MCF 10A (cell line): ENCODE measurements around the gene TFIP11. TPM values are rescaled to one million over a fixed set of nuclear protein-coding genes. Genes with fewer than 3 reads are reported as not detected.

Experiments used
- BruUV-seq: library from RNA; stranded (reverse); fragments of 400-500 nt; replicated peaks from 2 replicates; lab custom pipeline; 2021; lab: Mats Ljungman, UMichigan
- CTCF ChIA-PET: fragments of 300-600 bp; sonication (Branson Sonifier 250); formaldehyde crosslinking; extraction: SDS; loops from one replicate; lab custom pipeline; 2021; ENCODE audit warnings: antibody characterized with exemption, inconsistent platforms; lab: Yijun Ruan, JAX
- POLR2A ChIA-PET: fragments of 300-600, 350-650 bp; sonication (Branson Sonifier 250); formaldehyde crosslinking; extraction: SDS; loops from one replicate; lab custom pipeline; 2020; ENCODE audit warnings: antibody characterized with exemption, inconsistent platforms; lab: Yijun Ruan, JAX
- DNase-seq: peaks from one replicate; pipeline ENCODE4 v3.0.0-alpha.2; 2018; ENCODE audit not compliant: unreplicated experiment
- H3K27ac Mint-ChIP-seq: one replicate; pipeline ENCODE4 v1.8.0; 2022; ENCODE audit warnings: mild to moderate bottlenecking, low read depth, mixed read lengths; ENCODE audit not compliant: unreplicated experiment
- H3K27me3 Mint-ChIP-seq: one replicate; pipeline ENCODE4 v1.8.0; 2022; ENCODE audit warnings: mixed read lengths; ENCODE audit not compliant: insufficient read depth, unreplicated experiment
- H3K36me3 Mint-ChIP-seq: one replicate; pipeline ENCODE4 v1.8.0; 2022; ENCODE audit warnings: mild to moderate bottlenecking, moderate library complexity, mixed read lengths; ENCODE audit not compliant: insufficient read depth, unreplicated experiment
- H3K4me1 Mint-ChIP-seq: one replicate; pipeline ENCODE4 v1.8.0; 2022; ENCODE audit warnings: mixed read lengths; ENCODE audit not compliant: insufficient read depth, unreplicated experiment
- H3K4me3 Mint-ChIP-seq: one replicate; pipeline ENCODE4 v1.8.0; 2022; ENCODE audit warnings: mild to moderate bottlenecking, moderate library complexity, mixed read lengths; ENCODE audit not compliant: unreplicated experiment
- H3K9me3 Mint-ChIP-seq: one replicate; pipeline ENCODE4 v1.8.0; 2022; ENCODE audit warnings: mixed read lengths; ENCODE audit not compliant: unreplicated experiment
- CTCF ChIP-seq: fragments of 200-600 bp; IDR thresholded peaks from one replicate; pipeline ENCODE4 v1.8.0; 2022; ENCODE audit warnings: antibody characterized with exemption, mild to moderate bottlenecking; ENCODE audit not compliant: unreplicated experiment
- intact Hi-C: fragments of 100-400 bp; cut with micrococcal nuclease; formaldehyde crosslinking; loops from 2 replicates; pipeline ENCODE4 v1.14.1; 2022
- total RNA-seq: library from RNA; stranded (reverse); gene quantifications from 2 replicates; pipeline ENCODE4 v1.2.3, GENCODE V29; 2022

Gene TFIP11
- total RNA-seq, 1 experiment from 2014 or later, result 41.0 TPM

- intact Hi-C loops, result no loop called here
- CTCF ChIA-PET, result interaction anchor here (1.0 to 3.1 kb wide), 2 partner anchors 16 kb away, joined by 6 to 15 read pairs; no protein-coding TSS in a partner anchor
- Mint-ChIP-seq H3K4me3 (no peak overlapping the region), H3K4me1 (peaks cover 54% of the 10 kb centered on the region), H3K36me3 (peaks cover 56% of the 10 kb centered on the region), H3K27ac (no peak overlapping the region), H3K27me3 (no peaks in the 10 kb centered on the region), H3K9me3 (no peaks in the 10 kb centered on the region)
- DNase-seq, result no peak
- BruUV-seq, result no TSS peak
- no peak for TF ChIP-seq CTCF
- POLR2A ChIA-PET, result no interaction called here
Observed at GRCh38 chr22:26476705-26477340, 35.5 kb downstream of the TFIP11 start.

GRCh38 chr22:26474682-26475081 lies 37.6 kb downstream of the TFIP11 start:
- POLR2A ChIA-PET, result interaction anchor here (4.9 kb wide), 1 partner anchor 9 kb away, joined by 62 read pairs; the partner anchor contains the start of genes HPS4 and SRRD
- Mint-ChIP-seq H3K4me1 (peaks cover 49% of the 10 kb centered on the region), H3K27me3 (no peaks in the 10 kb centered on the region), H3K36me3 (peaks cover 78% of the 10 kb centered on the region), H3K27ac (no peak overlapping the region), H3K9me3 (no peaks in the 10 kb centered on the region), H3K4me3 (no peak overlapping the region)
- BruUV-seq, result no TSS peak
- intact Hi-C loops, result no loop called here
- DNase-seq, result no peak
- CTCF ChIA-PET, result interaction anchor here (1.0 kb wide), 1 partner anchor 190 kb away, joined by 3 read pairs; no protein-coding TSS in a partner anchor
- no peak for TF ChIP-seq CTCF

- H3K9me3 Mint-ChIP-seq, result no peaks in the 10 kb centered on the region
- ChIA-PET CTCF (interaction anchor here (0.7 to 4.5 kb wide), 5 partner anchors 11 to 120 kb away, joined by 3 to 19 read pairs (median 3); no protein-coding TSS in a partner anchor), POLR2A (interaction anchor here (0.6 to 4.9 kb wide), 3 partner anchors 12 to 814 kb away, joined by 3 to 62 read pairs (median 3); partner anchors contain the start of genes HPS4 and SRRD)
- peaks cover 92% of the 10 kb centered on the region for H3K36me3 Mint-ChIP-seq
- no peaks in the 10 kb centered on the region for H3K27me3 Mint-ChIP-seq
- TF ChIP-seq CTCF, result no peak
- BruUV-seq, result no TSS peak
- H3K4me1 Mint-ChIP-seq, result peaks cover 26% of the 10 kb centered on the region
- H3K27ac Mint-ChIP-seq, result peak overlapping the region; percentile 74
- intact Hi-C loops, result no loop called here
- H3K4me3 Mint-ChIP-seq, result peak overlapping the region; percentile 14
- peak; percentile 80 for DNase-seq
Observed at GRCh38 chr22:26471522-26471921, 40.8 kb downstream of the TFIP11 start.

DNA sequence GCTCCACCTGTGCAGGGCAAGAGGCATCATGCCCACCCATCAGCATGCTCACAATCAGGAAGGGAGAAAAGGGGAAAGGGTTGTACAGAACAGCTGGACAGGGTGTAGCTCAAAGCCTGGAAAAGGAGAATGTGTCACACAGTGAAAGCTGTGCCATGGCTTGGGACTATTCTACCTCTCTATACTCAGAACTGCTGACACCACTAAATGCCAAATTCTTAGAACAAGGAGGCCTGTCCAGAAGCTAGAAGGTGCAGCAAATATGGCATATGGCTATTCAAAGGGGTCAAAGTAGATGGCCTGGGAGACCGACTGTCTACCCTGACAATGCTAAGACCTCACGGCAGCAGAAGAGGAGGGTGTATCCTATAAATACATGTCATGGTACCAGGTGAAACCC lies 41.5 kb downstream of the TFIP11 start:
- Mint-ChIP-seq H3K9me3 (no peaks in the 10 kb centered on the region), H3K4me1 (peaks cover 24% of the 10 kb centered on the region), H3K4me3 (no peak overlapping the region), H3K36me3 (peaks cover 92% of the 10 kb centered on the region), H3K27me3 (no peaks in the 10 kb centered on the region), H3K27ac (peak overlapping the region; percentile 74)
- DNase-seq, result no peak
- no TSS peak for BruUV-seq
- intact Hi-C loops, result no loop called here
- POLR2A ChIA-PET, result interaction anchor here (1.2 to 4.9 kb wide), 2 partner anchors 9 to 13 kb away, joined by 5 to 62 read pairs; partner anchors contain the start of genes HPS4 and SRRD
- no peak for TF ChIP-seq CTCF
- CTCF ChIA-PET, result interaction anchor here (0.6 to 4.5 kb wide), 5 partner anchors 10 to 209 kb away, joined by 3 to 19 read pairs (median 4); no protein-coding TSS in a partner anchor
